GM12864 (cell line): ENCODE results near the gene FAM124A.

Experiments
- DNase-seq: peaks from one replicate; pipeline ENCODE4 v3.0.0-alpha.2; 2011; ENCODE audit warnings: low read depth
- H3K4me3 ChIP-seq: 2 replicates; pipeline ENCODE4 v1.5.1; 2011; ENCODE audit warnings: mild to moderate bottlenecking, low read depth, low read length, control low read depth
- TF ChIP-seq, protein P1 (sequence below): IDR thresholded peaks from 2 replicates; pipeline ENCODE4 v1.5.1; 2011; ENCODE audit warnings: low read depth, mild to moderate bottlenecking, moderate library complexity, low read length, control low read depth, inconsistent platforms; ENCODE audit errors: missing control alignments

The FAM124A gene

GRCh38 chr13:51233117-51233826 is 11.1 kb downstream of the FAM124A start:
- no peak overlapping the region for H3K4me3 ChIP-seq
- DNase-seq, result no peak
- TF ChIP-seq, protein P1, sequence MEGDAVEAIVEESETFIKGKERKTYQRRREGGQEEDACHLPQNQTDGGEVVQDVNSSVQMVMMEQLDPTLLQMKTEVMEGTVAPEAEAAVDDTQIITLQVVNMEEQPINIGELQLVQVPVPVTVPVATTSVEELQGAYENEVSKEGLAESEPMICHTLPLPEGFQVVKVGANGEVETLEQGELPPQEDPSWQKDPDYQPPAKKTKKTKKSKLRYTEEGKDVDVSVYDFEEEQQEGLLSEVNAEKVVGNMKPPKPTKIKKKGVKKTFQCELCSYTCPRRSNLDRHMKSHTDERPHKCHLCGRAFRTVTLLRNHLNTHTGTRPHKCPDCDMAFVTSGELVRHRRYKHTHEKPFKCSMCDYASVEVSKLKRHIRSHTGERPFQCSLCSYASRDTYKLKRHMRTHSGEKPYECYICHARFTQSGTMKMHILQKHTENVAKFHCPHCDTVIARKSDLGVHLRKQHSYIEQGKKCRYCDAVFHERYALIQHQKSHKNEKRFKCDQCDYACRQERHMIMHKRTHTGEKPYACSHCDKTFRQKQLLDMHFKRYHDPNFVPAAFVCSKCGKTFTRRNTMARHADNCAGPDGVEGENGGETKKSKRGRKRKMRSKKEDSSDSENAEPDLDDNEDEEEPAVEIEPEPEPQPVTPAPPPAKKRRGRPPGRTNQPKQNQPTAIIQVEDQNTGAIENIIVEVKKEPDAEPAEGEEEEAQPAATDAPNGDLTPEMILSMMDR, result no peak

GRCh38 chr13:51234676-51235075 is 12.5 kb downstream of the FAM124A start:
- TF ChIP-seq, protein P1, result no peak
- no peak overlapping the region for H3K4me3 ChIP-seq
- DNase-seq, result no peak

GRCh38 chr13:51235186-51235585 is 13.0 kb downstream of the FAM124A start:
- TF ChIP-seq, protein P1, result no peak
- H3K4me3 ChIP-seq, result no peak overlapping the region
- no peak for DNase-seq

GRCh38 chr13:51235756-51236490 is 13.7 kb downstream of the FAM124A start:
- no peak for DNase-seq
- H3K4me3 ChIP-seq, result no peak overlapping the region
- TF ChIP-seq, protein P1, result no peak

DNA sequence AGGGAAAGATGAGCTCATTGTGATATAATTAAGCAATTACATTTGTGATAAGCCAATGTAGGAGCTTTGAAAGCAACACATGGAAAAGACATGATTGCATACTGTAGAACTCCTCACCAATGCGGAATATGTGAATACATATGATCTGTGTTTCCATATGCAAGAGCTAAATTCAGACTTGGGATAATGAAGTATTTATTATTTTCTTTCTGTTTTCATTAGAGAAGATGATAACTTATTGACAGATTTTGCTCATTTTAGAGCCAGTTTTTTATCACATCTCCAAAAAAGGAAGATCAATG is 14.2 kb downstream of the FAM124A start:
- H3K4me3 ChIP-seq, result no peak overlapping the region
- DNase-seq, result no peak
- TF ChIP-seq, protein P1, result no peak

GRCh38 chr13:51237386-51237785 is 15.2 kb downstream of the FAM124A start:
- no peak for DNase-seq
- H3K4me3 ChIP-seq, result no peak overlapping the region
- TF ChIP-seq, protein P1, result no peak

DNA sequence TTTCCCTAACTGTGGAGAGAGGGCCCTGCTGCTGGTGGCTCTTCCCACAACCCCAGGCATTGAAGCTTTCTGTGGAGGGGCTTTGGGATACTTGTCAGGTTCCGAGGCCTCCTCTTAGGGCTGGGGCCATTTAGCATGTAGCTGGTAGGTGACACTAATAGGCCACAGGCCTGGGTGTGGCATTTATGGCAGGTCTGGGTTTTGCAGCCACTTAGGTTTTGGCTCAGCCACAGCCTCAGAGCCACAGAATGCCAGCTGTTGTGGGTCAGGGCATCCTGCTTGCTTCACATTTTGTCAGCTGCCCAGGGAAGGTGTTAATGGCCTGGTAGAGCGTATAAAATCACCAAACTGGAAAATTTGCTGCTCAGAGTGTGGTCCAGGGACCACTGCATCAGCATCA is 15.7 kb downstream of the FAM124A start:
- TF ChIP-seq, protein P1, result no peak
- no peak for DNase-seq
- H3K4me3 ChIP-seq, result no peak overlapping the region
